Measurements from ENCODE around the gene PLEKHO1.

DNA sequence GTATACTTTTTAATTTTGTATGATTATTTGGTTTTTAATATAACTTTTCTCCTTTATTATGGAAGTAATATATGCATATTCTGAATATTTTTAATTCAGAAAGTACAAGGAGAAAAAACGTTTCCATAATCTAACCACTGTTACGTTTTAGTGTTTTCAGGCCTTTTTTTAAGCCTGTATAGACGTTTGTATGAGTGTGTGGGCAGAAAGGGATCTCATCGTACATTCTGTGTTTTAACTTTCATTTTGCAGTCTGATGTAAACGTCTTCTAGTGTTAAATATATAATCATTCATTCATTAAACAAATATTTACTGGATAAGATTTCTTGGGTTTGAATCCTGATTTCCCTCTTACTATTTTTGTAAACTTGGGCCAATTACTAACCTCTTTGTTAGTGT lies 38.0 kb upstream of the PLEKHO1 start:
- TF ChIP-seq CHD2 (IDR thresholded peaks at IDR 0.05; ENCODE audit: low read length, partially characterized antibody) (no peak), NRF1 (IDR thresholded peaks at IDR 0.05; ENCODE audit: low read depth, low read length) (no peak), RAD21 (IDR thresholded peaks at IDR 0.05; ENCODE audit: low read length) (no peak), GATA2 (CRISPR knock-in tag; IDR thresholded peaks at IDR 0.05) (no peak), TEAD4 (IDR thresholded peaks at IDR 0.05; ENCODE audit: borderline replicate concordance, insufficient read depth) (no peak), POLR2AphosphoS5 (IDR thresholded peaks at IDR 0.05; ENCODE audit: low read depth, low read length) (no peak)
- TF ChIP-seq, protein P1, sequence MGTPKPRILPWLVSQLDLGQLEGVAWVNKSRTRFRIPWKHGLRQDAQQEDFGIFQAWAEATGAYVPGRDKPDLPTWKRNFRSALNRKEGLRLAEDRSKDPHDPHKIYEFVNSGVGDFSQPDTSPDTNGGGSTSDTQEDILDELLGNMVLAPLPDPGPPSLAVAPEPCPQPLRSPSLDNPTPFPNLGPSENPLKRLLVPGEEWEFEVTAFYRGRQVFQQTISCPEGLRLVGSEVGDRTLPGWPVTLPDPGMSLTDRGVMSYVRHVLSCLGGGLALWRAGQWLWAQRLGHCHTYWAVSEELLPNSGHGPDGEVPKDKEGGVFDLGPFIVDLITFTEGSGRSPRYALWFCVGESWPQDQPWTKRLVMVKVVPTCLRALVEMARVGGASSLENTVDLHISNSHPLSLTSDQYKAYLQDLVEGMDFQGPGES (IDR thresholded peaks at IDR 0.05; ENCODE audit: low read depth, low read length): no peak
- TF ChIP-seq, protein P2, sequence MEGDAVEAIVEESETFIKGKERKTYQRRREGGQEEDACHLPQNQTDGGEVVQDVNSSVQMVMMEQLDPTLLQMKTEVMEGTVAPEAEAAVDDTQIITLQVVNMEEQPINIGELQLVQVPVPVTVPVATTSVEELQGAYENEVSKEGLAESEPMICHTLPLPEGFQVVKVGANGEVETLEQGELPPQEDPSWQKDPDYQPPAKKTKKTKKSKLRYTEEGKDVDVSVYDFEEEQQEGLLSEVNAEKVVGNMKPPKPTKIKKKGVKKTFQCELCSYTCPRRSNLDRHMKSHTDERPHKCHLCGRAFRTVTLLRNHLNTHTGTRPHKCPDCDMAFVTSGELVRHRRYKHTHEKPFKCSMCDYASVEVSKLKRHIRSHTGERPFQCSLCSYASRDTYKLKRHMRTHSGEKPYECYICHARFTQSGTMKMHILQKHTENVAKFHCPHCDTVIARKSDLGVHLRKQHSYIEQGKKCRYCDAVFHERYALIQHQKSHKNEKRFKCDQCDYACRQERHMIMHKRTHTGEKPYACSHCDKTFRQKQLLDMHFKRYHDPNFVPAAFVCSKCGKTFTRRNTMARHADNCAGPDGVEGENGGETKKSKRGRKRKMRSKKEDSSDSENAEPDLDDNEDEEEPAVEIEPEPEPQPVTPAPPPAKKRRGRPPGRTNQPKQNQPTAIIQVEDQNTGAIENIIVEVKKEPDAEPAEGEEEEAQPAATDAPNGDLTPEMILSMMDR (IDR thresholded peaks at IDR 0.05): no peak
- TF ChIP-seq, protein P3, sequence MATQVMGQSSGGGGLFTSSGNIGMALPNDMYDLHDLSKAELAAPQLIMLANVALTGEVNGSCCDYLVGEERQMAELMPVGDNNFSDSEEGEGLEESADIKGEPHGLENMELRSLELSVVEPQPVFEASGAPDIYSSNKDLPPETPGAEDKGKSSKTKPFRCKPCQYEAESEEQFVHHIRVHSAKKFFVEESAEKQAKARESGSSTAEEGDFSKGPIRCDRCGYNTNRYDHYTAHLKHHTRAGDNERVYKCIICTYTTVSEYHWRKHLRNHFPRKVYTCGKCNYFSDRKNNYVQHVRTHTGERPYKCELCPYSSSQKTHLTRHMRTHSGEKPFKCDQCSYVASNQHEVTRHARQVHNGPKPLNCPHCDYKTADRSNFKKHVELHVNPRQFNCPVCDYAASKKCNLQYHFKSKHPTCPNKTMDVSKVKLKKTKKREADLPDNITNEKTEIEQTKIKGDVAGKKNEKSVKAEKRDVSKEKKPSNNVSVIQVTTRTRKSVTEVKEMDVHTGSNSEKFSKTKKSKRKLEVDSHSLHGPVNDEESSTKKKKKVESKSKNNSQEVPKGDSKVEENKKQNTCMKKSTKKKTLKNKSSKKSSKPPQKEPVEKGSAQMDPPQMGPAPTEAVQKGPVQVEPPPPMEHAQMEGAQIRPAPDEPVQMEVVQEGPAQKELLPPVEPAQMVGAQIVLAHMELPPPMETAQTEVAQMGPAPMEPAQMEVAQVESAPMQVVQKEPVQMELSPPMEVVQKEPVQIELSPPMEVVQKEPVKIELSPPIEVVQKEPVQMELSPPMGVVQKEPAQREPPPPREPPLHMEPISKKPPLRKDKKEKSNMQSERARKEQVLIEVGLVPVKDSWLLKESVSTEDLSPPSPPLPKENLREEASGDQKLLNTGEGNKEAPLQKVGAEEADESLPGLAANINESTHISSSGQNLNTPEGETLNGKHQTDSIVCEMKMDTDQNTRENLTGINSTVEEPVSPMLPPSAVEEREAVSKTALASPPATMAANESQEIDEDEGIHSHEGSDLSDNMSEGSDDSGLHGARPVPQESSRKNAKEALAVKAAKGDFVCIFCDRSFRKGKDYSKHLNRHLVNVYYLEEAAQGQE (IDR thresholded peaks at IDR 0.05; ENCODE audit: low read depth, low read length): no peak
